ENCODE measurements around the gene RBM34. TPM values are rescaled to one million over a fixed set of nuclear protein-coding genes. Genes with fewer than 3 reads are reported as not detected.

RBM34 gene
- total and polyA plus RNA-seq, 8 donors = 52.2 to 77.2 (median 67.3) TPM

- TF ChIP-seq CTCF (IDR thresholded peaks at IDR 0.05) = no peak
- no peak overlapping the region for H3K4me3 ChIP-seq
- H3K4me1 ChIP-seq = no peaks in the 10 kb centered on the region
- H3K27me3 ChIP-seq = no peaks in the 10 kb centered on the region
- intact Hi-C loops (cut with DNase I) = no loop called here
- no peak for ATAC-seq
- no peak overlapping the region for H3K27ac ChIP-seq
- no peak for DNase-seq
- H3K9me3 ChIP-seq = no peaks in the 10 kb centered on the region
- H3K36me3 ChIP-seq = peaks cover 4 to 94% of the 10 kb centered on the region in 2 donors
Measured at GRCh38 chr1:235136111-235136510, 24.9 kb downstream of the RBM34 start.

- Histone ChIP-seq H3K4me1 (peaks cover 0 to 4% of the 10 kb centered on the region in 2 donors), H3K36me3 (peaks cover 4 to 80% of the 10 kb centered on the region in 2 donors), H3K4me3 (no peak overlapping the region), H3K9me3 (no peaks in the 10 kb centered on the region), H3K27me3 (no peaks in the 10 kb centered on the region), H3K27ac (no peak overlapping the region)
- intact Hi-C loops (cut with DNase I) = no loop called here
- TF ChIP-seq CTCF (IDR thresholded peaks at IDR 0.05) = no peak
- DNase-seq (no peak), ATAC-seq (no peak)
Measured at GRCh38 chr1:235134171-235134570, 26.9 kb downstream of the RBM34 start.

GRCh38 chr1:235133086-235133485 lies 28.0 kb downstream of the RBM34 start:
- ATAC-seq (no peak), DNase-seq (no peak)
- Histone ChIP-seq H3K27ac (no peak overlapping the region), H3K36me3 (peaks cover 4 to 72% of the 10 kb centered on the region in 2 donors), H3K4me1 (peaks cover 0 to 8% of the 10 kb centered on the region in 2 donors), H3K4me3 (no peak overlapping the region), H3K27me3 (no peaks in the 10 kb centered on the region), H3K9me3 (no peaks in the 10 kb centered on the region)
- TF ChIP-seq CTCF (IDR thresholded peaks at IDR 0.05) = no peak
- intact Hi-C loops (cut with DNase I) = no loop called here

- no peaks in the 10 kb centered on the region for H3K9me3 ChIP-seq
- TF ChIP-seq CTCF (IDR thresholded peaks at IDR 0.05) = no peak
- H3K4me1 ChIP-seq = peaks cover 1 to 19% of the 10 kb centered on the region in 2 donors
- peaks cover 4 to 61% of the 10 kb centered on the region in 2 donors for H3K36me3 ChIP-seq
- H3K27me3 ChIP-seq = no peaks in the 10 kb centered on the region
- intact Hi-C loops (cut with DNase I) = no loop called here
- H3K4me3 ChIP-seq = no peak overlapping the region
- H3K27ac ChIP-seq = no peak overlapping the region
- no peak for ATAC-seq
- DNase-seq = no peak
Measured at GRCh38 chr1:235131961-235132360, 29.1 kb downstream of the RBM34 start.

- no peaks in the 10 kb centered on the region for H3K9me3 ChIP-seq
- H3K4me1 ChIP-seq = peaks cover 6 to 30% of the 10 kb centered on the region in 2 donors
- H3K27ac ChIP-seq = no peak overlapping the region
- ATAC-seq = no peak
- DNase-seq = no peak
- intact Hi-C loops (cut with DNase I) = no loop called here
- peaks cover 4 to 53% of the 10 kb centered on the region in 2 donors for H3K36me3 ChIP-seq
- TF ChIP-seq CTCF (IDR thresholded peaks at IDR 0.05) = no peak
- no peaks in the 10 kb centered on the region for H3K27me3 ChIP-seq
- H3K4me3 ChIP-seq = no peak overlapping the region
Measured at GRCh38 chr1:235130766-235131270, 30.2 kb downstream of the RBM34 start.

All from left lung (tissue), 10 donors.